ENCODE measurements around the gene MAN1A1. TPM values are rescaled to one million over a fixed set of nuclear protein-coding genes. Genes with fewer than 3 reads are reported as not detected.

The MAN1A1 gene
- total RNA-seq, 1 experiment from 2014 or later = 6.8 TPM

DNA sequence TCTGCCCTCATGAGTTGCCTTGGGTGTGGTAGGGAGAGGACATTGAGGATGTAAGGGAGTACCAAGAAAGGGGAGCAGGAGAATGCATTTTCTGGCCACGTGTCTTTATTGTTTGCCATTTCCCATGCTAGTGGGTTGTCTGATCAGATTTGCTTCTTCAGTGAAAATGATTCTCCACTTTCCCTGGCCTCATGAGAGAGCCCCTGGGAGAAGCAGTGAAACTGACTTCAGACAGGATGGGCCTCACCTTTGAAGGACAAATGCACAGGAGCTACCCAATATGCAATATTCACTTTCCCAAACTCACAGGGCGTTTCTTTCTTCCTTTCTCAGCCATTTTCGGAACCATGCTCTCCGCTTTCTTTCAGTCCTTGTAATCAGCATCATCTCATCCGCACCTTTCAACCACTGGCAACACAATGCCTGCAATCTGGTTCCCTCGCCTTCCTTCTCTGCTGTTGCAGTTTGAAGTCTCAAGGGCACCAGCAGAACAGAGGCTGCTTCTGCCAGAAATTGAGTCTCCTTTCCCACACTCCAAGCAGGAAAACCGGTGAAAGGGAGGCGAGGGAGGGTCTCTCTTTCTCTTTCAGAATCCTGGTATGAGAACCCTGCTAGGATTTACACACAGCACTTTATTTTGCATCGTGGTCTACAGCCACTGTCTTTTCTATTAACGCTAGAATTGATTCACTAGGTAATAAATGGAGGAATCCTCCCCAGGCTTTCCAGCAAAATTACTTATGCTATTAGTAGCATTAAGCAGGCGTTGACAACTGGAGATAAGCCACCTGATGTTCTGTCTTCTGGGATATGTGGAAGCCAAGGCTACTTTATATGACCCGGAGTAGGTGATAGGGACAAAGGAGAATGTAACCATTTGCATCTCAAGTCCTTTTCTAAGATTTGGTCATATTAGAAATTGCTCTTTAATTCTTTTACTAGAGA, 209.1 kb downstream of the MAN1A1 start (continued):
- TF ChIP-seq, protein P1, sequence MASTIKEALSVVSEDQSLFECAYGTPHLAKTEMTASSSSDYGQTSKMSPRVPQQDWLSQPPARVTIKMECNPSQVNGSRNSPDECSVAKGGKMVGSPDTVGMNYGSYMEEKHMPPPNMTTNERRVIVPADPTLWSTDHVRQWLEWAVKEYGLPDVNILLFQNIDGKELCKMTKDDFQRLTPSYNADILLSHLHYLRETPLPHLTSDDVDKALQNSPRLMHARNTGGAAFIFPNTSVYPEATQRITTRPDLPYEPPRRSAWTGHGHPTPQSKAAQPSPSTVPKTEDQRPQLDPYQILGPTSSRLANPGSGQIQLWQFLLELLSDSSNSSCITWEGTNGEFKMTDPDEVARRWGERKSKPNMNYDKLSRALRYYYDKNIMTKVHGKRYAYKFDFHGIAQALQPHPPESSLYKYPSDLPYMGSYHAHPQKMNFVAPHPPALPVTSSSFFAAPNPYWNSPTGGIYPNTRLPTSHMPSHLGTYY (CRISPR knock-in tag; IDR thresholded peaks at IDR 0.05) = no peak
- no peak for TF ChIP-seq MXD4 (CRISPR knock-in tag; IDR thresholded peaks at IDR 0.05; ENCODE audit: borderline replicate concordance)

- no peak for ATAC-seq
Measured at GRCh38 chr6:119138906-119139541, 210.5 kb downstream of the MAN1A1 start.

GRCh38 chr6:119137194-119138072, 212.1 kb downstream of the MAN1A1 start:
- ChIA-PET CTCF (interaction anchor here (0.8 to 1.7 kb wide), 3 partner anchors 8 to 11 kb away, joined by 4 to 10 read pairs (median 4); no protein-coding TSS in a partner anchor), POLR2A (no interaction called here)
- Mint-ChIP-seq H3K27me3 (ENCODE audit: low read depth) (no peaks in the 10 kb centered on the region), H3K9me3 (no peaks in the 10 kb centered on the region), H3K4me3 (no peak overlapping the region), H3K4me1 (peaks cover 19% of the 10 kb centered on the region), H3K27ac (no peak overlapping the region), H3K36me3 (no peaks in the 10 kb centered on the region)
- no peak for DNase-seq (ENCODE audit: low spot score)
- TF ChIP-seq ZNF396 (CRISPR knock-in tag; IDR thresholded peaks at IDR 0.05; ENCODE audit: borderline replicate concordance) (no peak), ZNF232 (CRISPR knock-in tag; IDR thresholded peaks at IDR 0.05) (no peak), FOXJ3 (CRISPR knock-in tag; IDR thresholded peaks at IDR 0.05; ENCODE audit: borderline replicate concordance) (no peak), ZNF671 (CRISPR knock-in tag; IDR thresholded peaks at IDR 0.05) (no peak), HMGA2 (CRISPR knock-in tag; IDR thresholded peaks at IDR 0.05) (no peak), SP1 (CRISPR knock-in tag; conservative IDR thresholded peaks at IDR 0.05) (no peak), MYBL2 (CRISPR knock-in tag; IDR thresholded peaks at IDR 0.05) (no peak), ZNF263 (CRISPR knock-in tag; IDR thresholded peaks at IDR 0.05; ENCODE audit: low read depth) (no peak), GRHL2 (CRISPR knock-in tag; IDR thresholded peaks at IDR 0.05; ENCODE audit: insufficient replicate concordance, severe bottlenecking) (no peak), ETV6 (CRISPR knock-in tag; IDR thresholded peaks at IDR 0.05) (no peak), KAT7 (CRISPR knock-in tag; IDR thresholded peaks at IDR 0.05; ENCODE audit: borderline replicate concordance) (no peak), OVOL2 (CRISPR knock-in tag; IDR thresholded peaks at IDR 0.05; ENCODE audit: borderline replicate concordance) (no peak)
- TF ChIP-seq, protein P2, sequence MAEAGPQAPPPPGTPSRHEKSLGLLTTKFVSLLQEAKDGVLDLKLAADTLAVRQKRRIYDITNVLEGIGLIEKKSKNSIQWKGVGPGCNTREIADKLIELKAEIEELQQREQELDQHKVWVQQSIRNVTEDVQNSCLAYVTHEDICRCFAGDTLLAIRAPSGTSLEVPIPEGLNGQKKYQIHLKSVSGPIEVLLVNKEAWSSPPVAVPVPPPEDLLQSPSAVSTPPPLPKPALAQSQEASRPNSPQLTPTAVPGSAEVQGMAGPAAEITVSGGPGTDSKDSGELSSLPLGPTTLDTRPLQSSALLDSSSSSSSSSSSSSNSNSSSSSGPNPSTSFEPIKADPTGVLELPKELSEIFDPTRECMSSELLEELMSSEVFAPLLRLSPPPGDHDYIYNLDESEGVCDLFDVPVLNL (CRISPR knock-in tag; IDR thresholded peaks at IDR 0.05; ENCODE audit: borderline replicate concordance, low read depth) = no peak
- TF ChIP-seq, protein P3, sequence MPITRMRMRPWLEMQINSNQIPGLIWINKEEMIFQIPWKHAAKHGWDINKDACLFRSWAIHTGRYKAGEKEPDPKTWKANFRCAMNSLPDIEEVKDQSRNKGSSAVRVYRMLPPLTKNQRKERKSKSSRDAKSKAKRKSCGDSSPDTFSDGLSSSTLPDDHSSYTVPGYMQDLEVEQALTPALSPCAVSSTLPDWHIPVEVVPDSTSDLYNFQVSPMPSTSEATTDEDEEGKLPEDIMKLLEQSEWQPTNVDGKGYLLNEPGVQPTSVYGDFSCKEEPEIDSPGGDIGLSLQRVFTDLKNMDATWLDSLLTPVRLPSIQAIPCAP (CRISPR knock-in tag; IDR thresholded peaks at IDR 0.05) = no peak
- TF ChIP-seq, protein P4, sequence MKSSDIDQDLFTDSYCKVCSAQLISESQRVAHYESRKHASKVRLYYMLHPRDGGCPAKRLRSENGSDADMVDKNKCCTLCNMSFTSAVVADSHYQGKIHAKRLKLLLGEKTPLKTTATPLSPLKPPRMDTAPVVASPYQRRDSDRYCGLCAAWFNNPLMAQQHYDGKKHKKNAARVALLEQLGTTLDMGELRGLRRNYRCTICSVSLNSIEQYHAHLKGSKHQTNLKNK (CRISPR knock-in tag; IDR thresholded peaks at IDR 0.05) = no peak
- ATAC-seq = no peak

More at GRCh38 chr6:119138906-119139541, 210.5 kb downstream of the MAN1A1 start:
- no peak for DNase-seq (ENCODE audit: low spot score)
- no peak overlapping the region for H3K27ac Mint-ChIP-seq
- H3K4me1 Mint-ChIP-seq = peaks cover 17% of the 10 kb centered on the region
- TF ChIP-seq ELF4 (CRISPR knock-in tag; IDR thresholded peaks at IDR 0.05; ENCODE audit: low read depth) = no peak
- no peak for TF ChIP-seq ZNF416 (CRISPR knock-in tag; IDR thresholded peaks at IDR 0.05)
- TF ChIP-seq, protein P2 (CRISPR knock-in tag; IDR thresholded peaks at IDR 0.05; ENCODE audit: borderline replicate concordance, low read depth) = no peak
- no peak for TF ChIP-seq PRRX2 (CRISPR knock-in tag; IDR thresholded peaks at IDR 0.05)
- no peak for TF ChIP-seq ZBTB21 (CRISPR knock-in tag; IDR thresholded peaks at IDR 0.05; ENCODE audit: borderline replicate concordance)
- no peak for TF ChIP-seq ZNF219 (CRISPR knock-in tag; IDR thresholded peaks at IDR 0.05; ENCODE audit: borderline replicate concordance)
- TF ChIP-seq, protein P5, sequence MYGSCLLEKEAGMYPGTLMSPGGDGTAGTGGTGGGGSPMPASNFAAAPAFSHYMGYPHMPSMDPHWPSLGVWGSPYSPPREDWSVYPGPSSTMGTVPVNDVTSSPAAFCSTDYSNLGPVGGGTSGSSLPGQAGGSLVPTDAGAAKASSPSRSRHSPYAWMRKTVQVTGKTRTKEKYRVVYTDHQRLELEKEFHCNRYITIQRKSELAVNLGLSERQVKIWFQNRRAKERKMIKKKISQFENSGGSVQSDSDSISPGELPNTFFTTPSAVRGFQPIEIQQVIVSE (CRISPR knock-in tag; IDR thresholded peaks at IDR 0.05; ENCODE audit: borderline replicate concordance) = no peak
- H3K9me3 Mint-ChIP-seq = peaks cover 7% of the 10 kb centered on the region
- H3K4me3 Mint-ChIP-seq = no peak overlapping the region
- no peaks in the 10 kb centered on the region for H3K36me3 Mint-ChIP-seq
- no peaks in the 10 kb centered on the region for H3K27me3 Mint-ChIP-seq (ENCODE audit: low read depth)
- POLR2A ChIA-PET = no interaction called here
- CTCF ChIA-PET = interaction anchor here (1.7 kb wide), 1 partner anchor 10 kb away, joined by 10 read pairs; no protein-coding TSS in a partner anchor
